ENCODE results near the gene KIFC3.
"Not testable (repeated sequence)": the region's sequence is repeated elsewhere in the genome, so short reads cannot be mapped to it uniquely, and the experiment has no call there.

KIFC3 gene

DNA sequence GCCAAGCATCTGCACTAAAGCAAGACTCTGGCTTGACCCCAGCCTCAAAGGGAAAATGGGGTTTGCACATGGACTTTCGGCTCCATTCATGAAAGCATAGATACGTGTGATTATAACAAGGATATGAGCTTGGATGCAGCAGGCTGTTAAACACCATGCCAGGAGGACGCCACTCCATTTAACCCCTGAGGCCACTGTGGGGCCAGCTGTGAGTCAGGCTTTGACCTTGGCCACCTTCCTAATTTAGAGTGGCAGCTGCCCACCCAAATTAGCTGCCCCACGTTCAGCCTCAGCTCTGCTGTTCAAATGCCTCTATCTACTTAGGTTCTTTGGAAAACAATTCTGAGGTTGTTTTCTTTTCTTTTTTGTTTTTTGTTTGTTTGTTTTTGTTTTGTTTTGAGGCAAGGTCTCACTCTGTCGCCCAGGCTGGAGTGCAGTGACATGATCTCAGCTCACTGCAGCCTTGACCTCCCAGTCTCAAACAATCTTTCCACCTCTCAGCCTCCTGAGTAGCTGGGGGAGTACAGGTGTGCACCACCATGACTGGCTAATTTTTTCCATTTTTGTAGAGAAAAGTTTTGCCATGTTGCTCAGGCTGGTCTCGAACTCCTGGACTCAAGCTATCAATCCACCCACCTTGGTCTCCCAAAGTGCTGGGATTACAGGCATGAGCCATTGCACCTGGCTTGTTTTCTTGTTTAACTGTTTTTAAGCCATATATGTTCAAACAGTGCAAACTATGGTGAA, 23.2 kb upstream of the KIFC3 start:
- DNase-seq = no peak

DNA sequence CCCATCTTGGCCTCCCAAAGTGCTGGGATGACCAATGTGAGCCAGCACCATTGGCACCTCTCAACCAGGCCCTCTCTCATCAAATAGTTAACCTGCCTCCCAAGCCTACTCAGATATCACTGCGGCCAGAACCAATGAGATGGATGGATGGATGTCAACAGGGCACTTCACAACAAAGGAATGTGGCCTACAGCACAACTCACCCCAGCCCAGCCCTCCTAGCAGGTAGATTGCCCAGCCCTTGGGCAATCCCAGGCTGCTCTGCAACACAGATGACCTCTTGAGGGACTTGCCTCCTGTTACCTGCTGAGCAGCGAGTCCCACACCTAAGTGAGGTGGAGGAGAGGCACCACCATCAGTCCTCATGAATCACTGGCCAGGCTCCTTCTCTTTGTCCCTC, 22.6 kb upstream of the KIFC3 start:
- no peak for DNase-seq

DNA sequence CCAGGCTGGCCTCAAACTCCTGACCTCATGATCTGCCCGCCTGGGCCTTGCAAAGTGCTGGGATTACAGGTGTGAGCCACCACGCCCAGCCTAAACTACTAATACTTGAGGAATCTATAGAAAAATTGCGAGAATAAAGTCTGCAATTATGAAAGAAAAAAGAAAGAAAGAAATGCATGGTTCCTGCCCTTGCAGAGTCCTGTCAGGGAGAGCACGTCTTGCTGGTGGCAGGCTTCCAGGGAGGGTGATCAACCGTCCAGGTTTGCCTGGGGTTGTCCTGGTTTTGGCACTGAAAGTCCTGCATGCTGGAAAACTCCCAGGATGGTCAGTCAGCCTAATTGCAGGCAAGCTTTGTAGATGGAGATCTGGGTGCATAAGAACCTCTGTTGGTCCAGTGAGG, 21.5 kb upstream of the KIFC3 start:
- DNase-seq = no peak

DNA sequence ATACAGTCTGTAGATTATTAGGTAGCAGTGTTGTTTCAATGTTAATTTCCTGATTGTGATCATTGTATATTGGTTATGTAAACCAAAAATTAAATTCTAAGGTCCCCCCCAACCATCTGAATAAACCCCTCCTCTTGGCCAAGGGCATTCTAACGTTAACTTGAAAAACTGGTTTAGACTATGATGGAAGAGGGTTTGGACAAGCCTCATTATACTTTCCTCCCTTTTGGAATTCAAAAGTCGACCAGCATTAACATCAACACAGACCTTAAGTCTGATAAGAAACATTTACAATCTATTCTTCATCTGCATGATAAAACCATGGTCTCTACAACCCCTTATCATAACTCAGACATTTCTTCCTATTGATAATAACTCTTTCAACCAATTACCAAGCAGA, 20.6 kb upstream of the KIFC3 start:
- DNase-seq = no peak

DNA sequence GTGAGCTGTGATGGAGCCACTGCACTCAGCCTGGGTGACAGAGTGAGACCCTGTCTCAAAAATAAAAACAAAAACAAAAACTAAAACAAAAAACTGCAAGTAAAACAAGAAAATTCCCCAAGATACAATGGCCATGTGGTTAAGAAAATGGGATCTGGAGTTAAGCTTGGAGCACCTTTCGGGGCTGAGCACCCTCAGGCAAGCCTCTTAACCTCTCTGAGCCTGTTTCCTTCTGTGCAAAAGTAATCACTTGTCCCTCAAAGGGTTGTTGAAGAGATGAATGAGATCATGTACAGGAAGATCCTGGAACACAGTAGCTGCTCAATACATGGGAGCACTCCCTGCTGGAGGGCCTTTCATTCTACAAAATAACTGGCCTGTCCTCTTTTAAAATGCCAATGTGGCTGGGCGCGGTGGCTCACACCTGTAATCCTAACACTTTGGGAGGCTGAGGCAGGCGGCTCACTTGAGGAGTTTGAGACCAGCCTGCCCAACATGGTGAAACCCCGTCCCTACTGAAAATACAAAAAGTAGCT, 19.8 kb upstream of the KIFC3 start:
- no peak for DNase-seq

DNA sequence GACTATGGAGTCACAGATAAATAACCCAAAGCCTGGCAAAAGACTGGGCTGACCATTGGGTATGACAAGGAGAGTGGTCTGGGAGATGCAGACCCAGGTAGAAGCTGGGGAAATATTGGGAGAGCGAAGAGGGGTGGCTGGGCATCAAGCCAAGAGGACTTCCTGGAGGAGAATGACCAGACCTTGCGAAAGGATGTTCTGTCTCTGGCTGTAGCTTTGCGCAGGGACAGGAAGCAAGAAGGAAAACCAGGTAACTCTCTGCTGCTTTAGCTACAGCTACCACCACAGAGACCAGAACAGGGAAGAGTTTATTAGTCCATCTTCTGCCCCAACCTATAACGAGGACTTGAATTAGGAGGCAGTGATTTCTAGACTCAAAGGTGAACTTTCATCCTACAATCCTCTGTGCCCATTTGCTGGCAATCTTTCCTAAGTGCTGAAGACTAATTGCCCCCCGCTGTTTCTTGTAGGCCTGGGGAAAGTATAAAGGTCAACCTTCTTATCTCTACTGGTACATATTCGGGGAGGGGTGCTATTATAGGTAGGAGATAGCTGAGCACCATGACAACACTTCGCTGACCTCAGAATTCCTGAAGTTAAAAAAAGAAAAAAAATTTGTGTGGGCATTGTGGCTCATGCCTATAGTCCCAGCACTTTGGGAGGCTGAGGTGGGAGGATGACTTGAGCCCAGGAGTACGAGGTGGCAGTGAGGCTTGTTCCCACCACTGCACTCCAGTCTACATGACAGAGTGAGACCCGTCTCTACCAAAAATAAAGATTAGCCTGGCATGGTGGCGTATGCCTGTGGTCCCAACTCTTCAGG, 19.1 kb upstream of the KIFC3 start:
- DNase-seq = no peak

DNA sequence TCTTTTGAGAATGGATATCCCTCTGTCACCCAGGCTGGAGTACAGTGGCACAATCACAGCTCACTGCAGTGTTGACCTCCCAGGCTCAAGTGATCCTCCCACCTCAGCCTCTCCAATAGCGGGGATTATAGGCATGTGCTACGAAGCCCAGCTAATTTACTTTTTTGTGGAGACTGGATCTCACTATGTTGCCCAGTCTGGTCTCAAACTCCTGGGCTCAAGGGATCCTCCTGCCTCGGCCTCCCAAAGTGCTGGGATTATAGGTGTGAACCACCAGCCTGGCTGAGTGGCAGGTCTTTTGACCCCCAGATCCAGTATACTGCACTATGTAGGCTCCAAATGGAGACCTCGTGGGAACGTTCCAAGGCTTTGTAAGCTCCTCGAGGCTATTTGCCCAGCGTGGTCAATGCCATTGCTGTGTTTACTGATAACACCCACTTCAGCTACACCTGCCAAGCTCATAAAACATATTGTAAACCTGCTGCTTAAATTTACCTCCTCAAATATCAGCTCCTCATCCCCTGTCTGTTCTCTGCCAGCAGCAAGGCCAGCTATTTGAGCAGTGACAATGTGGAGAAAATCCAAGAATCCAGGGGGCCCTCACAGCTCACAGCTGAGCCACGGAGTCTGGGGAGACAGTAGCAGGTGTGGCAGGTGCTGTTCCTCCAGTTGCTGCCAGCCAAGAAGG, 16.2 kb upstream of the KIFC3 start:
- DNase-seq = no peak

DNA sequence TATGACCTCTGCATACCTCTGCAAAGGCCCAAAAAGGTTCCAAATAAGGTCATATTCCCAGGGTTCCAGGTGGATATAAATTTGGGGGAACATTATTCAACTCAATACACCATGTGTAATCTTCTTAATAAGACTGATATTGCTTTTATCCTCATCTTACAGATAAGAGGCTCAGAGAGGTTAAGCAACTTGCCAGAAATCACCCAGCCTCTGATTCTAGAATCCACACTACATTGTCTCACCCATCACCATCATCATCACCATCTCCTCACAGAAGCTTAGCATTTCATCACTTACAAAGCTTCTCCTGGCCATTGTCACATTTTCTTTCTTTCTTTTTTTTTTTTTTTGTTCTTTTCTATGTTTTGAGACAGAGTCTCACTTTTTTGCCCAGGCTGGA, 15.4 kb upstream of the KIFC3 start:
- DNase-seq = no peak

DNA sequence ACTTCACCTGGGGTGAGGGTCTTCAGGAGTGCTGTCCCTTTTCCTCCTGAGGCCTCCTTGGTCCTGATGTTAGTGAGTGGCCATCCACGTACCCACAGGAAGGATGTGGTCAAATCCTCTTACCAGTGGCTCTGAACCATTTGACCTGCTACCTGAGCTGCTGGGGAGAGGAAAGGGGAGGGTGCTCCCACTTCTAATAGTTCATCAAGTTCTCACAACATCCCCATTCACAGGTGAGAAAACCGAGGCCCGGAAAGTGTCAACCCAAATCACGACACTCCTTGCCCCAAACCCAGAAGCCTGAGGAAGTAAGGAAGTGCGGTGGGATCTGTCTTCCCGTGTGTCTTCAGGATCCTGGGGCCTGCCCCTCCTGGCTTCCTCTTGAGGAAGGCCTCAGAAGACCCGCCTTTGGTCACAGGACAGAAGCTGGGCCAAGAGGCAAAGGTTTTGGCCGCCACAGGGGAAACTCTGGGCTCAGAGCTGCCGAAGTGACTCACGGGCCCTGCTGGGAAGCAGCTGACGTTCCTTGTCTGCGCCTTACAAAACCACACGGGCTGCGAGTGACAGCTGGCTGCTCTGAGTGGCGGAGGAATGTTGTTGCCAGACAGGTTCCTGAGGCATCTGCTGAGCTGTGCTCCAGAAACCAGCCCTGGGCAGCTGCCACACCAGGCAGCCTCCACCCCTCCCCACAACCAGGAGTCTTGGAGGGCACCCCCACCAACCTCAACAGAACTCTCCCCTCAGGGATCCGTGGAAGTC, 13.9 kb upstream of the KIFC3 start:
- DNase-seq = peak; percentile 61

DNA sequence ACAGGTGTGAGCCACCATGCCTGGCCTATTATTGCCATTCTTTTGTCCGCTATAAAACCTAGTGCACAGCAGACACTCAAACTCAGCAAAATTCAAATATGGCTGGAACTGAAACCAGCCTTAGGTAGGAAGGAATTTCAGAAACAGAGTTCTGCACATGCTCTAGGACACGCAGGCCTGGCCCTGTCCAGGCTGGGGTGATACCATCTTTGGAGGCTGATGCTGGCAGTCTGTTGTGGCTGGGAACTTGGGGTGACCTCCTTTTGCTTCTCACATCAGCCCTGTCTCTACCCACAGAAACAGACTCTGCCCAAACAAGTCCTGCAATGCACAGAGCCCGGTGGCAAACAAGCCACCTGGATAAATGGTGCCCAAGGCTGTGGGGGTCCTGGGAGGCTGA, 12.6 kb upstream of the KIFC3 start:
- no peak for DNase-seq

DNA sequence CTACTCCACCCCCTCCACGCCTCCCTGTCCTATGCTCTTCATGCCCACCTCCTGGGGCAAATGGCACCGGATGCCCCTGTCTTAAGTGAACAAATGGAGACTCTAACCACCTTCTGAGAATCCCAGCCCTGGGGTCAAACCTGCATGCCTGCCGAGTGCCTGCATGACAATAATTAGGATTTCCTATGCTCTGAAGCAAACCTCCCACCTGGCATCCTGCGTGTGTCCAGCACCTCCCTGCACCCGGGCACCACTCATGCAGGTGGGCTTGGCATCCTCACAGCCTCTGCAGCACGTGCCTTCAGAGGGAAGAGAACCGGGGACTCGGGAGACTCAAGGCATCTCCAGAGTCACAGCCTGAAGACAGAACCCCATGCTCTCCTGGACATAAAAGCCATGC, 11.2 kb upstream of the KIFC3 start:
- DNase-seq = no peak

DNA sequence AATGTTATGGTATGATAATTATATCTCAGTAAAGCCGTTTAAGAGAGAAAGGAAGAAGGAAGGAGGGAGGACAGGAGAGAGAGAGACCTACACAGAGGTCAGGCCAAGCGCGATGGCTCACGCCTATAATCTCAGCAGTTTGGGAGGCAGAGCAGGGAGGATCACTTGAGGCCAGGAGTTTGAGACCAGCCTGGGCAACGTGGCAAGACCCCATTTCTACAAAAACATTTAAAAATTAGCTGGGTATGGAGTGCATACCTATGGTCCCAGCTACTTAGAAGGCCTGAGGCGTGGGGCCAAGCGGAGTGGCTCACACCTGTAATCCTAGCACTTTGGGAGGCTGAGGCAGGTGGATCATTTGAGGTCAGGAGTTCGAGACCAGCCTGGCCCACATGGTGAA, 9.0 kb upstream of the KIFC3 start:
- not testable (repeated sequence) for DNase-seq

DNA sequence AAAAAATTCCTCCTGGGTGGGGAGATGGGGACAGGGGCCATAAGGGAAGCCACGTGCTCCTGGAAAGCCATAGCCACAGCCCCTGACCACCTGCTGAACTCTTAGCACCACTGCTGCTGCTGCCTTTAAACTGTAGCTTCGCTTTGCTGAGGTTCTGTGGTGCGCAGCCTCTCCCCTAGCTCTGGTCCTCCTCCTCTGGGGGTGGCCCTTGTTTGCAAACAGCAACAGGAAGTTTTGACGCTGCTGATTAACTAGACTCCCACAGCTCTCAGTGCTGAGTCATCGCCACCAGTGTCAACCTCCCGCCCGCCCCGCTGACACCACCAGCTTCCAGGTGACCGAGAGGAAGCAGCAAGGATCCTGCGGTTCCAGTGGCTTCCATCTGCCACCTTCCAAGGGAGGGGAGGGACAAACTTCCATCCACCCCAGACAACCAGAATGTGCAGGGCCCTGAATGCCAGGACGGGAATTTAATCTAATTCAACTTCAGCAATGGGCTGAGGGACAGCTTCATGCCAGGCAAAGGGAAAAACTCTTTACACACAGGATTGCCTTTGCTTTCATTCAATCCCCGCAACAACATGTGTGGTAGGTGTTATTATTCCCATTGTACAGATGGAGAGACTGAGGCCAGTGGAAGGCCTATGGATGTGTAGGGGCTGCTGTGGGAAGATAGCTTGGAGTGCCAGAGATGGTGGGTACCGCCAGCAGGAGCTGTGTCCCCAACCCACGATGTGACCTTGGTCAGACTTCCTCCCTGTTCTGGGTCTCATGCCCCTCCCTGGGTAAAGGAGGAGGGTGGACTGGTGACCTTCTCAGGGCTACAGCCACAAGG, 8.1 kb upstream of the KIFC3 start:
- peak; percentile 91 for DNase-seq

DNA sequence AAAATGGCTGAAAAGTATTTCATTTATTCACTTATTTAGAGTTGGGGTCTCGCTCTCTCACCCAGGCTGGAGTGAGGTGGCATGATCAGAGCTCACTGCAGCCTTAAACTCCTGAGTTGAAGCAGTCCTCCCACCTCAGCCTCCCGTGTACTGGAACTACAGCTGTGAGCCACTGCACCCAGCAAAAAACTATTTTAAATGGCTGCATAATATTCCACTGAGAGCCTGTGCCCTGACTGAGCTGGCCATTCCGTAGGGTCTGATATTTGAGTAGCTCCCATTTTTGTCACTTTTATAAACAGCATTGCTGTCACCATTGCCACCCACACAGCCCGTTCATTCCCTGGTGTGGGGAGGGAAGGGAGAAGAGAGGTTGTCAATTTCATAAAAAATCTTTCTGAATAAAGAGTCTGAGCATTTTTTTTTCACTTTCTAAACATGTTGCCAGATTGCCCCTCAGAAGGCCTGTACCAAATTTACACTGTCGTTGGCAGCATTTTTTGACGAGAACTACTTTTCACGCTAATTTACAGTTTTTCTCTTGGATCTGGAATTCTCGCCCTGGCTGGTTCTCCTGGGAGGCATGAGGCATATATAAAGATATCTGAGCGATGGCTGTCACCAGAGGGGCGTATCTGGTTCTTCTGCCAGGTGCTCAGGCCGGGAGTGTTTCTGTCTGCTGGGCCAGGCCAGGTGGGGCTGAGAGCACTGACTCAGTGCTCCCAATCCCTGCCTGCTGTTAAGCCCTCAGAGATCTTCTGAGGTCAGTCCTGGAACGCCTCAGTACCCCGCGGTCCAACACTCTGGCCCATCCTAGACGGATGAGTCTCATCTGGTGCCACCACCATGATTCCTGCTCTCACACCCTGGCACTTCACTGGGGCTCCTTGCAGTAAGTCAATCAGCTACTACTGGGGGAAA, 7.2 kb upstream of the KIFC3 start:
- no peak for DNase-seq

DNA sequence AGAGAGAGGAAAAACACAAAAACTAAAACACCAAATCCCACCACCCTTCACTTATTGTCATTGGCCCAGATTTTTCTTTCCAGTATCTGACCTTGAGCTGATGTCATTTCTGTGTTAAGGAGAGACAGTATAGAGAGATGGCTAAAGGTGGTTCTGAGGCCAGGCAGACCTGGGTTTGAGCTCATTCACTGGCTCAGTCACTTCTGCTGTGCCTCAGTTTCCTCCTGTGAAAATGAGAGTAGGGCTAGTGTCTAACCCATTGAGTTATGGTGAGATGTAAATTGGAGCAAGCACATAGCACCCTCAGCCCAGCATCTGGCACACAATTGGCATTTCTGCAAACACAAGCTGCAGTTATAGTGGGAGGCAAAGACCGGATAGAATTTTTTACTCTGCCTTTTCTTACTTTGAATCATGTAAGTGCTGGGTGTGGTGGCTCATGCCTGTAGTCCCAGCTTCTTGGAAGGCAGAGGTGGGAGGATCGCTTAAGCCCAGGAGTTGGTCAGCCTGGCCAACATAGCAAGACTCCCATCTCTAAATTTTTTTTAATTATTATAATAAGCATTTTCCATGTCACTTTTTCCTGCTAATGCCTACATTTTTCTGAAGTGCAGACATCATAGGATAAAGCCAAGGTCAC, 6.4 kb upstream of the KIFC3 start:
- DNase-seq = no peak

DNA sequence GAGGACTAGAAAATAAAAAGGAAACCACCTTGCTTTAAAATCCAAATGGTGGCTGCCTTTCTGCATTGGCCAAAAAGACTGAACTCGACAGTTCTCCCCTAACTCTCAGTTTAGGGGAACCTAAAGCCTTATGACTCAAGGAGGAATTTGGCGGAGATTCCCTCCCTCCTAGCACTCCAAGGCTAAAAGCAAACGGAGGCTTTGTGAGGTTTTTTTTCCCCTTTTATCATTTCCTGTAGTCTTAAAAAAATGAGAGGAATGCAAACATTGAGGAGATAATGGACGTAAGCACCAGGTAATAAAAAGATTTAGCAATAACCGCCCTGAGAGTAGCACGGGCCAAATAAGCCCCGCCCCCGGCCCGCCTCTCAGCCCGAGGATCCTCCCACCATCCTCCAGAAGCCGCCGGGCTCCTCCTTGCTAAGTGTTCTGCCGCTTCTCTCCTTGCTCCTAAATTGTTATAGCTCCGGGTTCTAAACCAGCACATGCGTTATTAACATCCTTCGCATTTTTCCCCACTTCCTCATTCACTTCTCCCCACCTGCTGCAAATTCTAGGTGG, 5.8 kb upstream of the KIFC3 start:
- peak; percentile 55 for DNase-seq

DNA sequence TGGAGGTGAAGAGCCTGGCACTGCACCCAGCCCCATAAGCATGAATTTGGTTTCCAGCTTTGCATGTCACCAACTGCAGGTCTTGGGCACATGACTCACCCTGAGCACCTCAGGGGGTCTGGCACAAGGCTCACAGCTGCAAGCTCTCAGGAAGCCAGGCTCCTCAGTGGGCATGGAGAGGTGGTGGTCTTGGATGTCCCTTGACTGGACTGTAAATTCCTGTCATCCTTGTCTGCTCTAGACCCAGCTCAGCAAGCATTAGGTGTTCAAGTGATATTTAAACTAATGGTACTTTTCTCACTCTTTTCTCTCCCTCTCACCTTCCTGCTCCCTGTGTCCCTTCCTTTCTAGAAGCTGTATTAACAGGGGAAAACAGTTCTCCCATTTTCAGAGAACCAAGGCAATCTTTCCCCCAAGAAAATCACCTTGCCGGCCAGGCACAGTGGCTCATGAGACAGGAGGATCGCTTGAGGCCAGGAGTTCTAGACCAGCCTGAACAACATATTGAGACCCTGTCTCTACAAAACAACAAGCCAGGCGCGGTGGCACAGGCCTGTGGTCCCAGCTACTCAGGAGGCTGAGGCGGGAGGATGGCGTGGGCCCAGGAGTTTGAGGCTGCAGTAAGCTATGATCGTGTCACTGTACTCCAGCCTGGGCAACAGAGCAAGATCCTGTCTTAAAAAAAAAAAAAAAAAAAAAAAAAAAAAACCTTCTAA, 5.1 kb upstream of the KIFC3 start:
- no peak for DNase-seq

DNA sequence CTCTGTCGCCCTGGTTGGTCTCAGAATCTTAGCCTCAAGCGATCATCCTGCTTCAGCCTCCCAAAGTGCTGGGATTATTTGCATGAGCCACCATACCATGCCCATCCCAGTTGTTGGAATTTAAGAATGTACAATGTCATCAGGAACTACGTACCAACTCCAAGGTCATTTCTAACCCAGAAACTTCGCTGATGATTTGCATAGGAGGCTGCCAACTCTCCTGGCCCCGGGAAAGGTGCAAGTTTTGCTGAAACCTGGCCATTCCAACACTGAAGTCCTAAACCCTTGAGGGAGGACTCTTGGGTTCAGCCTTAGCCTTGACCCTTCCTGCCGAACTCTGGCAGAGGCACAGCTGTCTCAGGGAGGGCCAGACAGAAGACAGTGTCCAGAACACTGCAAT, 2.9 kb upstream of the KIFC3 start:
- DNase-seq = no peak

Measured in activated CD4-positive, alpha-beta T cell treated with anti-CD3 and anti-CD28 coated beads, Interleukin-10, Interleukin-2, amounts not matched to agents 100 ng/mL and 50 ng/mL, durations not matched to agents 16 hours and 8 hours (primary cell).